GM12878 (cell line): ENCODE results near the gene SLC11A1. TPM values are rescaled to one million over a fixed set of nuclear protein-coding genes. Genes with fewer than 3 reads are reported as not detected.

Source experiments
- ATAC-seq: fragments of 200-7000 bp; cut with Tn5 transposase; 3 replicates; pipeline ENCODE4 v1.9.1; 2020; ENCODE audit warnings: mild to moderate bottlenecking, moderate library complexity
- BruUV-seq: library from RNA; stranded (reverse); fragments of 400-500 nt; replicated peaks from 2 replicates; lab custom pipeline; 2021; lab: Mats Ljungman, UMichigan
- CTCF ChIA-PET: fragments of 300-600 bp; sonication (Branson Sonifier 250); formaldehyde crosslinking; extraction: SDS; loops from one replicate; lab custom pipeline; 2021; ENCODE audit warnings: inconsistent platforms; lab: Yijun Ruan, JAX
- POLR2A ChIA-PET: fragments of 350-600 bp; formaldehyde crosslinking; extraction: SDS; loops from one replicate; lab custom pipeline; 2021; ENCODE audit warnings: inconsistent platforms; lab: Charles Lee
- RAD21 ChIA-PET: fragments of 300-600 bp; sonication (Branson Sonifier 250); formaldehyde crosslinking; loops from one replicate; lab custom pipeline; 2023; ENCODE audit warnings: antibody characterized with exemption; ENCODE audit not compliant: unreplicated experiment; lab: Charles Lee
- SMC1A ChIA-PET: fragments of 300-600 bp; sonication (Branson Sonifier 250); formaldehyde crosslinking; loops from one replicate; lab custom pipeline; 2023; ENCODE audit not compliant: unreplicated experiment, uncharacterized antibody; lab: Charles Lee
- DNase-seq: peaks from one replicate; pipeline ENCODE4 v3.0.0-alpha.2; 2011; ENCODE audit warnings: low read depth, low spot score
- FAIRE-seq: peaks from 3 replicates; lab custom pipeline; 2011; peaks lifted over from hg19 to GRCh38; lab: Jason Lieb, UNC
- H2AFZ ChIP-seq: 2 replicates; pipeline ENCODE4 v1.6.0; 2011; ENCODE audit warnings: low read depth, low read length, control low read depth; ENCODE audit not compliant: control insufficient read depth
- H3K27ac ChIP-seq: 2 replicates; pipeline ENCODE4 v1.5.1; 2011; ENCODE audit warnings: control low read depth; ENCODE audit not compliant: control insufficient read depth, insufficient read depth
- H3K27me3 ChIP-seq, 2 experiments: replicated peaks in 1 of 2; 2 replicates each; pipeline versions ENCODE4 v1.6.0 to v1.6.1; 2011; ENCODE audit warnings: low read length in 1 of 2; ENCODE audit not compliant: control insufficient read depth in 2 of 2, insufficient read depth in 2 of 2
- H3K36me3 ChIP-seq, 2 experiments: 2 replicates each; pipeline ENCODE4 v1.5.1; 2011; ENCODE audit warnings: low read length in 1 of 2; ENCODE audit not compliant: control insufficient read depth in 2 of 2, insufficient read depth in 2 of 2
- H3K4me1 ChIP-seq: 2 replicates; pipeline ENCODE4 v1.6.1; 2011; ENCODE audit warnings: mild to moderate bottlenecking, low read length, moderate library complexity, mixed read lengths; ENCODE audit not compliant: control insufficient read depth, insufficient read depth
- H3K4me2 ChIP-seq: 2 replicates; pipeline ENCODE4 v1.6.0; 2011; ENCODE audit warnings: control low read depth; ENCODE audit not compliant: control insufficient read depth, insufficient read depth
- H3K4me3 ChIP-seq: fragments of 200-600 bp; sonication (generic); 2 replicates; pipeline ENCODE4 v1.5.1; 2016
- H3K79me2 ChIP-seq: 2 replicates; pipeline ENCODE4 v1.6.0; 2011; ENCODE audit warnings: low read length; ENCODE audit not compliant: control insufficient read depth, insufficient read depth
- H3K9ac ChIP-seq: 2 replicates; pipeline ENCODE4 v1.8.0; 2011; ENCODE audit warnings: low read length, control low read depth, mixed read lengths; ENCODE audit not compliant: control insufficient read depth, insufficient read depth
- H3K9me3 ChIP-seq: replicated peaks from 3 replicates; pipeline ENCODE4 v1.5.1; 2011; ENCODE audit warnings: mild to moderate bottlenecking, low read length; ENCODE audit not compliant: control insufficient read depth, insufficient read depth
- H4K20me1 ChIP-seq: 2 replicates; pipeline ENCODE4 v1.6.0; 2011; ENCODE audit not compliant: control insufficient read depth, insufficient read depth
- ATF3 ChIP-seq: IDR thresholded peaks from 2 replicates; pipeline ENCODE4 v1.6.1; 2011; ENCODE audit warnings: low read depth, mild to moderate bottlenecking, low read length, moderate library complexity, borderline replicate concordance; ENCODE audit errors: extremely low read depth
- CEBPZ ChIP-seq: fragments of 150-350 bp; IDR thresholded peaks from 2 replicates; pipeline ENCODE4 v1.6.1; 2016; ENCODE audit warnings: low read depth, low read length
- DPF2 ChIP-seq: fragments of 450-650 bp; IDR thresholded peaks from 2 replicates; pipeline ENCODE4 v1.6.1; 2017; ENCODE audit warnings: mild to moderate bottlenecking
- FOXK2 ChIP-seq: fragments of 450-650 bp; IDR thresholded peaks from 2 replicates; pipeline ENCODE4 v1.6.1; 2017; ENCODE audit warnings: mild to moderate bottlenecking, moderate library complexity
- HDAC2 ChIP-seq: fragments of 200-600 bp; sonication (generic); IDR thresholded peaks from 2 replicates; pipeline ENCODE4 v1.6.1; 2017
- IKZF2 ChIP-seq, 2 experiments: fragments of 450-650 bp; IDR thresholded peaks; 2 replicates each; pipeline ENCODE4 v1.6.1; 2017; ENCODE audit warnings: mild to moderate bottlenecking in 2 of 2, moderate library complexity in 2 of 2
- LARP7 ChIP-seq: fragments of 450-650 bp; IDR thresholded peaks from 2 replicates; pipeline ENCODE4 v1.6.1; 2017; ENCODE audit warnings: mild to moderate bottlenecking
- RAD21 ChIP-seq: IDR thresholded peaks from 2 replicates; pipeline ENCODE4 v1.6.1; 2011; ENCODE audit warnings: mild to moderate bottlenecking, low read depth, low read length, moderate library complexity; ENCODE audit not compliant: insufficient read depth
- RELA ChIP-seq: fragments of 450-650 bp; IDR thresholded peaks from 2 replicates; pipeline ENCODE4 v1.8.0; 2014; ENCODE audit warnings: borderline replicate concordance; ENCODE audit not compliant: partially characterized antibody
- SREBF1 ChIP-seq: IDR thresholded peaks from 2 replicates; pipeline ENCODE4 v1.6.1; 2012; ENCODE audit warnings: mild to moderate bottlenecking, low read length
- WGBS: methylation state at CpG from one replicate; pipeline ENCODE4 v1.1.6; 2016; ENCODE audit warnings: low lambda C conversion rate; ENCODE audit not compliant: insufficient replicate concordance, insufficient coverage; ENCODE audit errors: missing lambda C conversion rate; 5-methylcytosine and 5-hydroxymethylcytosine counted together
- in situ Hi-C: fragments of 300-500 bp; cut with MboI; formaldehyde crosslinking; loops from 9 replicates; pipeline ENCODE4 v1.14.3; 2018; ENCODE audit warnings: mixed read lengths
- intact Hi-C: fragments of 100-400 bp; cut with micrococcal nuclease; formaldehyde crosslinking; loops from one replicate; pipeline ENCODE4 v1.14.2; 2022; ENCODE audit not compliant: unreplicated experiment
- polyA plus RNA-seq, 11 experiments: library from polyadenylated mRNA; depleted of rRNA in 4 of 11; unstranded in 6 of 11; stranded (reverse) in 5 of 11; fragments of >200 nt; fragmentation: Nextera tagmentation in 4 of 11; fragmentation: Illumina TruSeq in 1 of 11; extraction: Ambion mirVana in 4 of 11; extraction: Trizol in 1 of 11; gene quantifications; 1 replicate in 1 of 11; 2 replicates in 10 of 11; pipeline versions ENCODE4 v1.2.1 to v1.2.3, GENCODE V29; 2011 to 2016; ENCODE audit warnings: inconsistent platforms in 2 of 11, missing spikeins in 2 of 11, low read depth in 1 of 11
- total RNA-seq, 4 experiments: library from RNA; depleted of rRNA in 3 of 4; stranded (reverse); fragments of >200 nt in 3 of 4; fragmentation: Illumina TruSeq in 1 of 4; extraction: Trizol in 1 of 4; gene quantifications; 2 replicates each; pipeline versions ENCODE4 v1.2.1 to v1.2.3, GENCODE V29; 2013 to 2021

The SLC11A1 gene
- total and polyA plus RNA-seq, 10 of the 15 experiments (the other 5 are each of a cell fraction or from before 2014, with no cell fraction given): 0.03 to 0.38 (median 0.12) TPM

DNA sequence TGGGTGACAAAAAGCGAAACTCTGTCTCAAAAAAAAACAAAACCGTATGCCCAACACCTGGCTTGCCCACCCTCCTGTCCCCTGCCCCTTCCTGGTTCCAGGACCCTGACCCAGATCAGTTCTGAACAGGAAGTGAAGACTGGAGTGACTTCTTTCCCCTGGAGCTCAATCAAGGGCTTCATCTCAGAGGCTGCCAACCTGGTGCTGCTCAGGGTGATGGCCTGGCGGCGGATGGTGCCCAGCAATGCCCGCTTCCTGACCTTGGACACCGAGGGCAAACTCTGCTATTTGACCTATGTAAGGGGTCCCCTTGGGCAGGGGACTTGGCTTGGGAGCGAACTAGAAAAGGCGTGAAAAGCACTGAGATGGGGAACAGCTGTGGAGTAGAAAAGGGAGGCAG is 19.5 kb upstream of the SLC11A1 start:
- Histone ChIP-seq H3K9ac (no peak overlapping the region), H3K4me3 (no peak overlapping the region), H3K27me3 (no peaks in the 10 kb centered on the region), H4K20me1 (no peaks in the 10 kb centered on the region), H3K9me3 (no peaks in the 10 kb centered on the region; the same call in 2 of the 3 replicates), H2AFZ (no peak overlapping the region), H3K4me2 (no peak overlapping the region), H3K4me1 (peaks cover 12% of the 10 kb centered on the region), H3K27ac (no peak overlapping the region), H3K79me2 (no peaks in the 10 kb centered on the region), H3K36me3 (no peaks in the 10 kb centered on the region)
- ATAC-seq (peak; percentile 20; the same call in 1 of the 3 replicates), FAIRE-seq (no peak), DNase-seq (no peak)
- BruUV-seq: no TSS peak
- intact Hi-C loops (no loop called here), in situ Hi-C loops (no loop called here)
- CTCF ChIA-PET: interaction anchor here (0.6 to 2.7 kb wide), 3 partner anchors 61 to 213 kb away, joined by 3 to 8 read pairs (median 3); no protein-coding TSS in a partner anchor
- RAD21 ChIA-PET: no interaction called here
- WGBS: 11% methylated on average over 8 of the region's 8 CpGs
- POLR2A ChIA-PET: interaction anchor here (0.5 to 1.2 kb wide), 6 partner anchors 11 to 297 kb away, joined by 3 to 5 read pairs (median 3); partner anchors contain the start of genes BCS1L and ZNF142
- TF ChIP-seq RELA: no peak
- no peak for TF ChIP-seq FOXK2
- TF ChIP-seq CEBPZ: no peak
- TF ChIP-seq IKZF2 (IDR thresholded peaks at IDR 0.05): no peak
- TF ChIP-seq SREBF1: no peak
- TF ChIP-seq HDAC2: no peak
- no peak for TF ChIP-seq LARP7
- no peak for TF ChIP-seq RAD21
- TF ChIP-seq ATF3: no peak
- no peak for TF ChIP-seq DPF2
- TF ChIP-seq, all 136 proteins: peak for 0
- SMC1A ChIA-PET: interaction anchor here (0.6 to 1.8 kb wide), 3 partner anchors 10 to 214 kb away, joined by 3 to 4 read pairs (median 3); no protein-coding TSS in a partner anchor
